ENCODE results near the gene C15orf61. TPM values are rescaled to one million over a fixed set of nuclear protein-coding genes. Genes with fewer than 3 reads are reported as not detected.

C15orf61 gene
- total and polyA plus RNA-seq, 2 donors (not counting 1 experiment from before 2014, with no cell fraction given), result 6.1 to 6.3 TPM

DNA sequence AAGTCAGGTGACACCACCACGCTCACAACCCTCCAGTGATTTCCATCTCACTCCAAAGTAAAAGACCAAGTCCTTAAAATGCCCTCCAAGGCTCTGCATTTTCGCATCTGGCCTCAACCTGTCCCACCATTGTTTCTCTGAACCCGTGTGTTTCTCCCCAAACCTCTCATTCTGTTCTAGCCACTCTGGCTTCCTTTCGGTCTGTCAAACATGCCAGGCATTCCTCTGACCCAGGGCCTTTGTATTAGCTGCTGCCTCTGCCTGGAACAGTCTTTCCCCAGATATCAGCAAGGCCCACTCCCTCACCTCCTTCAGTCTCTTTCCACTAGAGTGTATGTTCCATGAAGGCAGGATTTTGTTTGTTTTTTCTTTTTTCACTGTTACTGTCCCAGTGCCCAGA, 37.6 kb downstream of the C15orf61 start:
- H3K27ac Mint-ChIP-seq, result no peak overlapping the region

DNA sequence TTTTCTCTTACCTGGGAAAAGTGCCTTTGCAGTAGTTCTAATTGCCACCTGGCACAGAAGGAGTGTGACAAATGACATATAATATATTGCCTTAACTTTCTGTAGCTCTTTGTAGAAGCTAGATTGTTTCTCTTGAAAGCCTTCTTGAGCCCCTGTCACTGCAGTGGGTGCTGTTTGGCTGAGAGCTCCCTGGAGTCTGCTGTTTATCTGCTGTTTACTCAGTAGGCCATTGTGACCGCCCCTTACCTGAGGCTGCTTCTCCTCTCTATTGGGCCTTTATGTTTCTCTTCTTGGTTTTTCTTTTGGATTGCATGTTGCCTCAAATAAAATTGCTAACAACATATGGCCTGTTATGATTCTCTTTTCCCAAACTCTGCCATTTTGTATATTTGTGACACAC, 38.2 kb downstream of the C15orf61 start:
- H3K36me3 ChIP-seq (replicated peaks in 1 of 2; ENCODE audit: control extremely low read depth in 1 of 2, control insufficient read depth in 1 of 2, extremely low read depth in 1 of 2, insufficient read depth in 2 of 2, low read length in 1 of 2), result no peaks in the 10 kb centered on the region
- intact Hi-C loops (cut with micrococcal nuclease), result no loop called here
- H3K4me1 ChIP-seq (ENCODE audit: control insufficient read depth in 2 of 2, insufficient read depth in 2 of 2, low read length in 2 of 2), result peaks cover 0 to 4% of the 10 kb centered on the region in 2 donors
- no peak for TF ChIP-seq EZH2 (IDR thresholded peaks at IDR 0.05; ENCODE audit: borderline replicate concordance, insufficient read depth, low read depth, low read length, poor library complexity, severe bottlenecking)
- TF ChIP-seq CTCF (IDR thresholded peaks at IDR 0.05), result no peak
- ChIA-PET CTCF (no interaction called here), POLR2A (interaction anchor here (0.5 kb wide), 1 partner anchor 18 kb away, joined by 4 read pairs; no protein-coding TSS in a partner anchor)
- Mint-ChIP-seq H3K27me3 (no peaks in the 10 kb centered on the region), H3K9me3 (ENCODE audit: insufficient read depth) (no peaks in the 10 kb centered on the region), H3K4me1 (peaks cover 16% of the 10 kb centered on the region), H3K4me3 (no peak overlapping the region), H3K27ac (no peak overlapping the region)
- no peaks in the 10 kb centered on the region for H3K27me3 ChIP-seq (replicated peaks in 1 of 4; ENCODE audit: control extremely low read depth in 1 of 4, control insufficient read depth in 3 of 4, insufficient read depth in 4 of 4, low read length in 3 of 4)
- no peak overlapping the region for H3K4me2 ChIP-seq (replicated peaks; ENCODE audit: low read depth, low read length, poor library complexity, severe bottlenecking)
- no peak overlapping the region for H2AFZ ChIP-seq (ENCODE audit: insufficient read depth, low read depth, low read length, poor library complexity, severe bottlenecking)
- DNase-seq (no peak), ATAC-seq (ENCODE audit: low read depth) (no peak)
- 100% methylated on average over 1 of the region's 1 CpG for WGBS (ENCODE audit: insufficient coverage)
- peaks cover 4% of the 10 kb centered on the region for H3K79me2 ChIP-seq (ENCODE audit: control insufficient read depth, insufficient read depth, low read length)
- no peak overlapping the region for H3K4me3 ChIP-seq (ENCODE audit: control extremely low read depth in 1 of 5, extremely low read depth in 1 of 5, insufficient read depth in 1 of 5, low read depth in 2 of 5, low read length in 4 of 5)
- H4K20me1 ChIP-seq (ENCODE audit: control insufficient read depth, insufficient read depth, low read length, poor library complexity, severe bottlenecking), result peaks cover 6% of the 10 kb centered on the region
- H3K9ac ChIP-seq (ENCODE audit: low read length), result no peak overlapping the region
- H3K27ac ChIP-seq (ENCODE audit: low read length in 2 of 2), result no peak overlapping the region
- no peaks in the 10 kb centered on the region for H3K9me3 ChIP-seq (ENCODE audit: control extremely low read depth in 1 of 3, control insufficient read depth in 2 of 3, insufficient read depth in 1 of 3, low read length in 2 of 3)

More for the DNA sequence above, 37.6 kb downstream of the C15orf61 start:
- H3K4me2 ChIP-seq (replicated peaks; ENCODE audit: low read depth, low read length, poor library complexity, severe bottlenecking), result no peak overlapping the region
- H3K36me3 ChIP-seq (replicated peaks in 1 of 2; ENCODE audit: control extremely low read depth in 1 of 2, control insufficient read depth in 1 of 2, extremely low read depth in 1 of 2, insufficient read depth in 2 of 2, low read length in 1 of 2), result no peaks in the 10 kb centered on the region
- intact Hi-C loops (cut with micrococcal nuclease), result no loop called here
- no peak overlapping the region for H3K27ac ChIP-seq (ENCODE audit: low read length in 2 of 2)
- no peaks in the 10 kb centered on the region for H3K9me3 ChIP-seq (ENCODE audit: control extremely low read depth in 1 of 3, control insufficient read depth in 2 of 3, insufficient read depth in 1 of 3, low read length in 2 of 3)
- no peak overlapping the region for H3K4me3 Mint-ChIP-seq
- peaks cover 6% of the 10 kb centered on the region for H4K20me1 ChIP-seq (ENCODE audit: control insufficient read depth, insufficient read depth, low read length, poor library complexity, severe bottlenecking)
- H3K9me3 Mint-ChIP-seq (ENCODE audit: insufficient read depth), result no peaks in the 10 kb centered on the region
- no peak overlapping the region for H3K4me3 ChIP-seq (ENCODE audit: control extremely low read depth in 1 of 5, extremely low read depth in 1 of 5, insufficient read depth in 1 of 5, low read depth in 2 of 5, low read length in 4 of 5)
- peaks cover 0 to 4% of the 10 kb centered on the region in 2 donors for H3K4me1 ChIP-seq (ENCODE audit: control insufficient read depth in 2 of 2, insufficient read depth in 2 of 2, low read length in 2 of 2)
- no peaks in the 10 kb centered on the region for H3K27me3 Mint-ChIP-seq
- H3K27me3 ChIP-seq (replicated peaks in 1 of 4; ENCODE audit: control extremely low read depth in 1 of 4, control insufficient read depth in 3 of 4, insufficient read depth in 4 of 4, low read length in 3 of 4), result no peaks in the 10 kb centered on the region
- H3K9ac ChIP-seq (ENCODE audit: low read length), result no peak overlapping the region
- CTCF ChIA-PET, result no interaction called here
- no peak for DNase-seq
- peaks cover 11% of the 10 kb centered on the region for H3K4me1 Mint-ChIP-seq
- POLR2A ChIA-PET, result no interaction called here
- TF ChIP-seq EZH2 (IDR thresholded peaks at IDR 0.05; ENCODE audit: borderline replicate concordance, insufficient read depth, low read depth, low read length, poor library complexity, severe bottlenecking) (no peak), CTCF (IDR thresholded peaks at IDR 0.05) (no peak)
- 100% methylated on average over 4 of the region's 4 CpGs for WGBS (ENCODE audit: insufficient coverage)
- no peak overlapping the region for H2AFZ ChIP-seq (ENCODE audit: insufficient read depth, low read depth, low read length, poor library complexity, severe bottlenecking)
- H3K79me2 ChIP-seq (ENCODE audit: control insufficient read depth, insufficient read depth, low read length), result peaks cover 4% of the 10 kb centered on the region
- ATAC-seq (ENCODE audit: low read depth), result no peak

Measured in B cell (primary cell).